ENCODE measurements around the gene B3GALT5. TPM values are rescaled to one million over a fixed set of nuclear protein-coding genes. Genes with fewer than 3 reads are reported as not detected.

The B3GALT5 gene
- total and polyA plus RNA-seq, 12 donors, result 0.07 to 0.60 (median 0.25) TPM; not detected in 2

DNA sequence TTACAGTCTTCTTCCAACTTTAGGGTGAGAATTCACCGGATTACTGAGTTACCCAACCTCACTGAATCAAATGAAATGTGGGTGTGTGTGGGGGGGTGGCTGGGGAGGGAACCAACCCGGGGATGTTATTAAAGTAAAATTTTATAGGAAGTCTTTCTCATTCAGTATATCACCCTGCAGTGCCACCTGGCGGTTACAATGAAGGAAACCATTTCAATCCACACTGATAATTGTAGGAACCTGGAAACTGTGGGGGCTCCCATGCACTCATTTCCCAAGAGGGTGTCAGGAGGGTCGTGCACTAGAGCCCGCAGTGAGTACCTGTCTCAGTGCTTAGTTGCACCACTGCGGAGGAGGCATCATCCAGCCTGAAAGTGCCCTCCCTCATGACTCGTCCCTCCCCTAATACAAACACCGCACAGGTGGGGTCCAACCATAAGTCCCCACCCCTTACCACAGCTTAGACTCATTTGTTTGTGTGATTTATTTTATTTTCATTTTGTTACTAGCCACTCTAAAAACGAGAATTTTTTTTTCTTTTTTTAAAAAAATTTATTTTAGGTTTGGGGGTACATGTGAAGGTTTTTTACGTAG lies 103.2 kb downstream of the B3GALT5 start:
- no peaks in the 10 kb centered on the region for H3K4me1 ChIP-seq (replicated peaks in 1 of 2)
- no peaks in the 10 kb centered on the region for H3K27me3 ChIP-seq
- intact Hi-C loops (cut with DNase I), result loop anchor here in 1 of 2 donors (2.0 kb wide), 1 partner anchor 197 kb away; no protein-coding TSS in a partner anchor
- no peaks in the 10 kb centered on the region for H3K36me3 ChIP-seq (replicated peaks in 1 of 2)
- 31 to 32% (median 32%) methylated on average over 10 of the region's 10 CpGs for WGBS, 4 donors
- no peak overlapping the region for H3K4me3 ChIP-seq
- no peak overlapping the region for H3K27ac ChIP-seq
- no peaks in the 10 kb centered on the region for H3K9me3 ChIP-seq (replicated peaks in 1 of 3)
- no peak for TF ChIP-seq POLR2A (IDR thresholded peaks at IDR 0.05)
- TF ChIP-seq, protein P1, sequence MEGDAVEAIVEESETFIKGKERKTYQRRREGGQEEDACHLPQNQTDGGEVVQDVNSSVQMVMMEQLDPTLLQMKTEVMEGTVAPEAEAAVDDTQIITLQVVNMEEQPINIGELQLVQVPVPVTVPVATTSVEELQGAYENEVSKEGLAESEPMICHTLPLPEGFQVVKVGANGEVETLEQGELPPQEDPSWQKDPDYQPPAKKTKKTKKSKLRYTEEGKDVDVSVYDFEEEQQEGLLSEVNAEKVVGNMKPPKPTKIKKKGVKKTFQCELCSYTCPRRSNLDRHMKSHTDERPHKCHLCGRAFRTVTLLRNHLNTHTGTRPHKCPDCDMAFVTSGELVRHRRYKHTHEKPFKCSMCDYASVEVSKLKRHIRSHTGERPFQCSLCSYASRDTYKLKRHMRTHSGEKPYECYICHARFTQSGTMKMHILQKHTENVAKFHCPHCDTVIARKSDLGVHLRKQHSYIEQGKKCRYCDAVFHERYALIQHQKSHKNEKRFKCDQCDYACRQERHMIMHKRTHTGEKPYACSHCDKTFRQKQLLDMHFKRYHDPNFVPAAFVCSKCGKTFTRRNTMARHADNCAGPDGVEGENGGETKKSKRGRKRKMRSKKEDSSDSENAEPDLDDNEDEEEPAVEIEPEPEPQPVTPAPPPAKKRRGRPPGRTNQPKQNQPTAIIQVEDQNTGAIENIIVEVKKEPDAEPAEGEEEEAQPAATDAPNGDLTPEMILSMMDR (IDR thresholded peaks at IDR 0.05), result peak; percentile 33 to 72 (median 57)
- peak; percentile 30 to 86 (median 63) for DNase-seq

DNA sequence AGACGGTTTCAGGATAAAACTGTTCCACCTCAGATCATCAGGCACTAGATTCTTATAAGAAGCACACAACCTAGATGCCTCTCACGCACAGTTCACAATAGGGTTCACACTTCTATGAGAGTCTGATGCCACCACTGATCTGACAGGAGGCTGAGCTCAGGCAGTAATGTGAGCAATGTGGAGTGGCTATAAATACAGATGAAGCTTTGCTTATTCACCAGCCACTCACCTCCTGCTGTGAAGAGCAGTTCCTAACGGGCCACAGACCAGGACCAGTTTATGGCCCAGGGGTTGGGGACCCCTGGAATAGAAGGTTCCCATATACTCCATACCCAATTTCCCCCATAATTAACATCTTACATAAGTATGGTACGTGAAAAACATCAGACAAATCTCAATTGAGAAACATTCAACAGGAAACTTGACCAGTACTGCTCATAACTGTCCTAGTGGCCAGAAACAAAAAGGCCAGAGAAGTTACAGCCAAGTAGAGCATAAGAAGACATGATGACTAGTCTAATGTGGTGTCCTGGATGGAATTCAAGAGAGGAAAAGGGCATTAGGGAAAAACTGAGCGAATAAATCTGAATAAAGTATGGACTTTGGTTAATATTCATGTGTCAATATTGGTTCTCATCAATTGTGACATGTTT lies 107.5 kb downstream of the B3GALT5 start:
- WGBS, 4 donors, result 75 to 83% (median 80%) methylated on average over 5 of the region's 5 CpGs
- H3K4me3 ChIP-seq, result no peak overlapping the region

DNA sequence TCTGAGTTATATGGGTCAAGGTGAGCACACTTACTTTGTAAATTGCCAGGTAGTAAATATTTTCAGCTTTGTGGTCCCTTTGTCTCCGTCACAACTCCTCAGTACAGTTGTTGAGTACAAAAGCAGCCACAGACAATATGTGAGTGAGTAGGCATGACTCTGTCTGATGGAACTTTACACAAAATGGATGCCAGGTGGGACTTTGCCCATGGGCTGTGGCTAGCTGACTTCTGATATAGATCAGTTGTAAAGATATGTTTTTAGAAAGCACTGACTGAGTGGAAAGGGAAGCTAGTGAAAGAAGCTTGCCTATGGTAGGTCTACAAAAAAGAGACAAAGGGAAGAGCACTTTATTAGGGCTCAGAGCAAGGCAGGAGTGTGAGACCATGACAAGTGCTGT lies 109.1 kb downstream of the B3GALT5 start:
- no peaks in the 10 kb centered on the region for H3K27me3 ChIP-seq
- 74 to 100% (median 84%) methylated on average over 1 of the region's 1 CpG for WGBS, 4 donors
- intact Hi-C loops (cut with DNase I), result no loop called here
- TF ChIP-seq, protein P1 (IDR thresholded peaks at IDR 0.05), result no peak
- TF ChIP-seq POLR2A (IDR thresholded peaks at IDR 0.05), result no peak
- H3K4me3 ChIP-seq, result no peak overlapping the region
- no peaks in the 10 kb centered on the region for H3K4me1 ChIP-seq (replicated peaks in 1 of 2)
- H3K27ac ChIP-seq, result no peak overlapping the region
- DNase-seq, result no peak
- no peaks in the 10 kb centered on the region for H3K36me3 ChIP-seq (replicated peaks in 1 of 2)
- H3K9me3 ChIP-seq (replicated peaks in 1 of 3), result no peaks in the 10 kb centered on the region

More for the DNA sequence above, 107.5 kb downstream of the B3GALT5 start:
- no peak for TF ChIP-seq POLR2A (IDR thresholded peaks at IDR 0.05)
- TF ChIP-seq, protein P1 (IDR thresholded peaks at IDR 0.05), result no peak
- H3K36me3 ChIP-seq (replicated peaks in 1 of 2), result no peaks in the 10 kb centered on the region
- H3K9me3 ChIP-seq (replicated peaks in 1 of 3), result no peaks in the 10 kb centered on the region
- no peaks in the 10 kb centered on the region for H3K4me1 ChIP-seq (replicated peaks in 1 of 2)
- H3K27ac ChIP-seq, result no peak overlapping the region
- no peaks in the 10 kb centered on the region for H3K27me3 ChIP-seq
- intact Hi-C loops (cut with DNase I), result no loop called here
- no peak for DNase-seq

Other genes with a start within 250 kb of the B3GALT5 start
- 1 to 10 TPM in 8 of 9 donors, under 1 TPM in 1; 0.42 to 9.2 (median 5.3) TPM for gene LCA5L, start 167.2 kb upstream of the B3GALT5 start, total RNA-seq
- gene LCA5L, start 167.2 kb upstream of the B3GALT5 start, polyA plus RNA-seq, result 10 to 100 TPM in 1 of 3 donors, 1 to 10 TPM in 2; 3.5 to 13.5 (median 4.3) TPM
- 10 to 100 TPM in 7 of 9 donors, 1 to 10 TPM in 2; 8.9 to 97.3 (median 13.4) TPM for gene SH3BGR, start 161.0 kb upstream of the B3GALT5 start, total RNA-seq
- gene SH3BGR, start 161.0 kb upstream of the B3GALT5 start, polyA plus RNA-seq, result 10 to 100 TPM; 21.6 to 34.3 (median 28.6) TPM
- 1 to 10 TPM in 2 of 9 donors, under 1 TPM in 6, not detected in 1; 0.12 to 2.5 (median 0.68) TPM for gene IGSF5, start 132.2 kb downstream of the B3GALT5 start, total RNA-seq
- gene IGSF5, start 132.2 kb downstream of the B3GALT5 start, polyA plus RNA-seq, result 1 to 10 TPM in 1 of 3 donors, under 1 TPM in 2; 0.51 to 2.7 (median 0.80) TPM

All from adrenal gland (tissue), 12 donors.